ENCODE measurements around the gene LPO. TPM values are rescaled to one million over a fixed set of nuclear protein-coding genes. Genes with fewer than 3 reads are reported as not detected.

The LPO gene
- total RNA-seq, 1 experiment from 2014 or later, result not detected

DNA sequence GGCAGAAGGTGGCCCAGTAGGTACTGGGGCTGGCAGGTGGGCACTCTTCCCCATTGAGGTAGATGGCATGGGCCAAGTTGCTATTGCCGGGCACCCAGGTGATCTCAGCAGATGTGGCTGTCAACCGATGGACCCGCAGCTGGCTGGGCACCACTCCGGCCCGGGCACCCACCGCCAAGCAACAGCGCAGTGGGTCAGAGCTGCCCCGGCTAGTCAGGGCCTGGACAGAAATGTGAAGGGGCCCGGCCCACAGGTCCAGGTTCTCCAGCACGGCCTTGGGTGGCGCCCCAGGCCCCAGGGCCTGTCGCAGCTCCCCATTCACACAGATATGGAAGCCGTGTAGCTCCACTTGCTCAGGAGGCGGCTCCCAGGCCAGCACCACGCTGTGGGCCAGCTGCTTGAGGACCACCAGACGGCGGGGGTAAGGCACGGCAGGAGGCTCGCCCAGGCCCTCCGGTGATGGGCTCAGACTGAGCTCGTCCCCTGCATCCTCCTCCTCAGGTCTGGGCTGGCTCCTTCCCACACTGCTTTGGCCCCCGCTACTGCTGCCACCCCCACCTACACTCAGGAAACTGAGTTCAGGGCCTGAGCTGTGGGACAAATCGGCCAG is 73.7 kb downstream of the LPO start:
- POLR2A ChIA-PET (ENCODE audit: unreplicated experiment), result no interaction called here
- H3K4me3 ChIP-seq (ENCODE audit: low read length), result no peak overlapping the region
- intact Hi-C loops (cut with micrococcal nuclease), result no loop called here
- no peaks in the 10 kb centered on the region for H4K20me1 ChIP-seq (ENCODE audit: low read length)
- DNase-seq (no peak), ATAC-seq (no peak)
- H3K27ac ChIP-seq (ENCODE audit: low read length), result no peak overlapping the region
- H3K9me3 ChIP-seq (ENCODE audit: low read length), result no peaks in the 10 kb centered on the region
- H3K9ac ChIP-seq (ENCODE audit: low read length), result no peak overlapping the region
- no peaks in the 10 kb centered on the region for H3K79me2 ChIP-seq (ENCODE audit: low read length)
- no TSS peak for BruUV-seq (replicated peaks)
- no peaks in the 10 kb centered on the region for H3K27me3 ChIP-seq (ENCODE audit: low read length)
- H3K4me2 ChIP-seq (ENCODE audit: low read length), result no peak overlapping the region
- H3F3A ChIP-seq (ENCODE audit: low read length, unreplicated experiment), result no peaks in the 10 kb centered on the region
- TF ChIP-seq, protein P1, sequence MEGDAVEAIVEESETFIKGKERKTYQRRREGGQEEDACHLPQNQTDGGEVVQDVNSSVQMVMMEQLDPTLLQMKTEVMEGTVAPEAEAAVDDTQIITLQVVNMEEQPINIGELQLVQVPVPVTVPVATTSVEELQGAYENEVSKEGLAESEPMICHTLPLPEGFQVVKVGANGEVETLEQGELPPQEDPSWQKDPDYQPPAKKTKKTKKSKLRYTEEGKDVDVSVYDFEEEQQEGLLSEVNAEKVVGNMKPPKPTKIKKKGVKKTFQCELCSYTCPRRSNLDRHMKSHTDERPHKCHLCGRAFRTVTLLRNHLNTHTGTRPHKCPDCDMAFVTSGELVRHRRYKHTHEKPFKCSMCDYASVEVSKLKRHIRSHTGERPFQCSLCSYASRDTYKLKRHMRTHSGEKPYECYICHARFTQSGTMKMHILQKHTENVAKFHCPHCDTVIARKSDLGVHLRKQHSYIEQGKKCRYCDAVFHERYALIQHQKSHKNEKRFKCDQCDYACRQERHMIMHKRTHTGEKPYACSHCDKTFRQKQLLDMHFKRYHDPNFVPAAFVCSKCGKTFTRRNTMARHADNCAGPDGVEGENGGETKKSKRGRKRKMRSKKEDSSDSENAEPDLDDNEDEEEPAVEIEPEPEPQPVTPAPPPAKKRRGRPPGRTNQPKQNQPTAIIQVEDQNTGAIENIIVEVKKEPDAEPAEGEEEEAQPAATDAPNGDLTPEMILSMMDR (conservative IDR thresholded peaks at IDR 0.05; ENCODE audit: low read depth, low read length), result no peak
- TF ChIP-seq EZH2 (IDR thresholded peaks at IDR 0.05; ENCODE audit: low read length, unreplicated experiment) (no peak), EZH2phosphoT487 (IDR thresholded peaks at IDR 0.05; ENCODE audit: borderline replicate concordance, low read length) (no peak)
- H3K36me3 ChIP-seq (ENCODE audit: low read depth, low read length), result no peaks in the 10 kb centered on the region
- H3K4me1 ChIP-seq (ENCODE audit: insufficient read depth, low read length), result peaks cover 10% of the 10 kb centered on the region
- CTCF ChIA-PET, result interaction anchor here (1.6 kb wide), 1 partner anchor 105 kb away, joined by 4 read pairs; the partner anchor contains the start of gene RNF43
- H3K9me2 ChIP-seq (replicated peaks; ENCODE audit: low read length), result no peaks in the 10 kb centered on the region
- no peak overlapping the region for H2AFZ ChIP-seq (ENCODE audit: low read length)

DNA sequence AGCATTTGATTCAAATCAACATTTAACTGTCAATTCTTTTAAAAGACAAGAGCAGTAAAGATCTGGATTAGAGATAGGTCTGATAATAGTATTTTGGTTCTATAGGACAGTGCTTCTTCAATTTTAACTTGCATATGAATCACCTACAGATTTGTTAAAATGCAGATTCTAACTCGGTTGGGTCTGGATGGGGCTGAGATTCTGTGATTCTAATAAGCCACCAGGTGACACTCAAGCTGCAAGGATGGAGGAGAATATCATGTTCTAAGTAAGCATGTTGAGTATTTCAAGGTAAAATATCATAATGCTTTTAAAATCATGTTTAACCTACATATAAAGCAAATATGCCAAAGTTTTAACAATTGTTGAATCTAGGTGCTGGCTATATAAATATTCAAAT is 74.4 kb downstream of the LPO start:
- Histone ChIP-seq H3K4me3 (ENCODE audit: low read length) (no peak overlapping the region), H4K20me1 (ENCODE audit: low read length) (no peaks in the 10 kb centered on the region), H3K27me3 (ENCODE audit: low read length) (no peaks in the 10 kb centered on the region), H3K36me3 (ENCODE audit: low read depth, low read length) (no peaks in the 10 kb centered on the region), H3K9me3 (ENCODE audit: low read length) (no peaks in the 10 kb centered on the region), H3K9ac (ENCODE audit: low read length) (no peak overlapping the region), H3K4me2 (ENCODE audit: low read length) (no peak overlapping the region), H3K27ac (ENCODE audit: low read length) (no peak overlapping the region), H3K4me1 (ENCODE audit: insufficient read depth, low read length) (peaks cover 13% of the 10 kb centered on the region), H3K79me2 (ENCODE audit: low read length) (no peaks in the 10 kb centered on the region), H3F3A (ENCODE audit: low read length, unreplicated experiment) (no peaks in the 10 kb centered on the region), H2AFZ (ENCODE audit: low read length) (no peak overlapping the region), H3K9me2 (replicated peaks; ENCODE audit: low read length) (no peaks in the 10 kb centered on the region)
- no TSS peak for BruUV-seq (replicated peaks)
- ATAC-seq (no peak), DNase-seq (peak; percentile 22)
- CTCF ChIA-PET, result interaction anchor here (1.6 kb wide), 1 partner anchor 105 kb away, joined by 4 read pairs; the partner anchor contains the start of gene RNF43
- POLR2A ChIA-PET (ENCODE audit: unreplicated experiment), result no interaction called here
- TF ChIP-seq EZH2phosphoT487 (IDR thresholded peaks at IDR 0.05; ENCODE audit: borderline replicate concordance, low read length), result no peak
- TF ChIP-seq, protein P1 (conservative IDR thresholded peaks at IDR 0.05; ENCODE audit: low read depth, low read length), result peak; percentile 43
- no peak for TF ChIP-seq EZH2 (IDR thresholded peaks at IDR 0.05; ENCODE audit: low read length, unreplicated experiment)
- intact Hi-C loops (cut with micrococcal nuclease), result loop anchor here (1.0 kb wide), 1 partner anchor 134 kb away; no protein-coding TSS in a partner anchor

Data from PC-3 (cell line).